Loucy (cell line): Measurements from ENCODE around the gene LOXL1.

Experiments used
- CTCF ChIP-seq: fragments of 200-600 bp; sonication (generic); conservative IDR thresholded peaks from 2 replicates; pipeline ENCODE4 v1.5.1; 2014; ENCODE audit warnings: mild to moderate bottlenecking, antibody characterized with exemption, low read length
- EZH2phosphoT487 ChIP-seq: fragments of 200-600 bp; IDR thresholded peaks from 2 replicates; pipeline ENCODE4 v1.6.1; 2018; ENCODE audit warnings: antibody characterized with exemption, mild to moderate bottlenecking, moderate library complexity, borderline replicate concordance

- TF ChIP-seq CTCF (no peak), EZH2phosphoT487 (no peak)
Measured at GRCh38 chr15:73948396-73948795, 22.1 kb downstream of the LOXL1 start.
